Skeletal muscle satellite cell (primary cell): ENCODE results near the gene CP. TPM values are rescaled to one million over a fixed set of nuclear protein-coding genes. Genes with fewer than 3 reads are reported as not detected.

ENCODE experiments used
- H3K27me3 ChIP-seq: 2 replicates; pipeline ENCODE4 v1.7.0; 2013; ENCODE audit warnings: low read length; ENCODE audit not compliant: control insufficient read depth, insufficient read depth
- H3K36me3 ChIP-seq: 2 replicates; pipeline ENCODE4 v1.7.0; 2013; ENCODE audit warnings: mild to moderate bottlenecking, control low read depth, low read length; ENCODE audit not compliant: insufficient read depth
- H3K4me1 ChIP-seq: 2 replicates; pipeline ENCODE4 v1.7.0; 2013; ENCODE audit warnings: low read length; ENCODE audit not compliant: control insufficient read depth, insufficient read depth
- H3K4me2 ChIP-seq: 2 replicates; pipeline ENCODE4 v1.7.0; 2013; ENCODE audit warnings: mild to moderate bottlenecking, low read length
- H3K4me3 ChIP-seq: 2 replicates; pipeline ENCODE4 v1.7.0; 2013; ENCODE audit warnings: low read length
- H3K9ac ChIP-seq: 2 replicates; pipeline ENCODE4 v1.7.0; 2013; ENCODE audit warnings: mild to moderate bottlenecking, low read depth, low read length, moderate library complexity
- H3K9me3 ChIP-seq: replicated peaks from 2 replicates; pipeline ENCODE4 v1.7.0; 2013; ENCODE audit warnings: mild to moderate bottlenecking, control low read depth, low read length
- total RNA-seq: library from RNA; depleted of rRNA; stranded (reverse); fragments of >200 nt; gene quantifications from 2 replicates; pipeline ENCODE4 v1.2.3, GENCODE V29; 2012; rRNA removed

The CP gene
- under 0.01 TPM in 1 of 2 replicates, not detected in the other for total RNA-seq

DNA sequence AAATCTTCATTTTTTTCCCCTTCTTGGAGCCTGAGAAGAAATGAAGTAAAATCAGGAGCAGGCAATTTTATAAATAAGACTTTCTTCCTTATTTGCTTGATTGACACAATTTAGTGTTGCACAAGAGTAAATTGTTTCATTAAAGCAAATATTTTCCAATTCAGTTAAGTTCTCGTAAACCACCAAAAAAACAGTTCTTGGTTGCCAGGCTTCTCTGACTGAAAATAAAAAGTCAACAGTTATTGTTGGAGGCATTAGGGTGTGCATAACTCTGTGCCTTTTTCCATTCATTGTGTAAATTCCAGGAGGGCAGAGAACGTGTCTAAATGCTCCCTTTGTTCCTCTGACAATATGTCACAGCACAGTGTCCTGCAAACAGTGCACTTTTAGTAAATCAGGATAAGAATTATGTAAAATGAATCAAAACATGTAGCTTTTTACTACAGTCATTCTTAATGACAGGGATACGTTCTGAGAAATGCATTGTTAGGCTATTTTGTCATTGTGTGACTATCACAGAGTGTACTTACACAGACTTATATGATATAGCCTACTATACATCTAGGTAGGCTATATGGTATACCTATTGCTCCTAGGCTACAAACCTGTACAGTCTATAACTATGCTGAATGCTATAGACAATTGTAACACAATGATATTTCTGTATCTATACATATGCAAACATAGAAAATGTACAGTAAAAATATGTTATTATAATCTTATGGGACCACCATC is at the start of gene CP:
Gene CP, minus strand, starts transcription at position 47 of the 735 bp plus-strand sequence. Its CDS starts 37 bp downstream, at position 10.
- Histone ChIP-seq H3K9me3 (no peaks in the 10 kb centered on the region), H3K4me3 (no peak within 1 kb of the TSS), H3K9ac (no peak within 1 kb of the TSS), H3K27me3 (no peaks in the 10 kb centered on the region), H3K4me2 (no peak within 1 kb of the TSS), H3K36me3 (no peaks in the 10 kb centered on the region), H3K4me1 (peaks cover 15% of the 10 kb centered on the region)

DNA sequence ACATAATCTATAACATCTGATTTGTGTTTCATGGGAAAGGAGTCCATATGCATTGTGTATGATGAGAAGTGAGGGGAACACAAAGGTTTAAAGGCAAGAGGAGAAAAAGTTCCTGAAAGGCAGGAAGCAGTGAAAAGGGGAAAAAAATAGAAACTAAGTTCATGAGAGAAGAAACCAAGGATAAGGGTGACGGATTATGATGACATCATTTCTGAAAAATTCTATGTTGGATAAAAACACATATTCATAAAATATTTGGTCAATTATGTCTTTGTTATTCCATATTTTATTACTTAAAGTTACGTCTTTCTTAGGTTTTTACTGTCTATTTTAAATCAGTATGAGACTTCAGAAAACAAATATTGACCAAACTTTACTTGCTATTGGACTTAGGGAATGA is 48.6 kb upstream of the CP start:
- Histone ChIP-seq H3K27me3 (no peaks in the 10 kb centered on the region), H3K9ac (no peak overlapping the region), H3K4me1 (peaks cover 33% of the 10 kb centered on the region), H3K4me2 (peak overlapping the region; percentile 3), H3K9me3 (no peaks in the 10 kb centered on the region), H3K4me3 (no peak overlapping the region), H3K36me3 (no peaks in the 10 kb centered on the region)

DNA sequence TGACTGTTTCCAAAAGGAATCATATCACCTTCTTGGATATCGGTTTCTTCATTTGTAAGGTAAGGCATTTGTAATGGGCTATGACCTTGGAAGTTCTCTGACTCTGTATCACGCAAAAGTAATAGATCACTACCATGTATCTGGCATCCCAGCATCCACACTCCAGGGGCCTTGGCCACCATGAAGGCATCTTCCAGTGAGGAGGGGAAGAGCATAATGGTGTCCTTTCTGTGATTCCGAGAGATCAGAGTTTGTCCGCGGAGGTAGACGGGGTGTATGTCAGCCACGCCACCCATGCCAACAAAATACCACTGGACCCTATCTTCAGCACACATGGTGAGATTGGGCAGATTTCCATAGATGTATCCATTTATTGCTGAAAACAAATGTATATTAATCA is 48.1 kb upstream of the CP start:
- Histone ChIP-seq H3K4me1 (peaks cover 28% of the 10 kb centered on the region), H3K27me3 (no peaks in the 10 kb centered on the region), H3K4me3 (no peak overlapping the region), H3K4me2 (no peak overlapping the region), H3K9me3 (no peaks in the 10 kb centered on the region), H3K9ac (no peak overlapping the region), H3K36me3 (no peaks in the 10 kb centered on the region)

DNA sequence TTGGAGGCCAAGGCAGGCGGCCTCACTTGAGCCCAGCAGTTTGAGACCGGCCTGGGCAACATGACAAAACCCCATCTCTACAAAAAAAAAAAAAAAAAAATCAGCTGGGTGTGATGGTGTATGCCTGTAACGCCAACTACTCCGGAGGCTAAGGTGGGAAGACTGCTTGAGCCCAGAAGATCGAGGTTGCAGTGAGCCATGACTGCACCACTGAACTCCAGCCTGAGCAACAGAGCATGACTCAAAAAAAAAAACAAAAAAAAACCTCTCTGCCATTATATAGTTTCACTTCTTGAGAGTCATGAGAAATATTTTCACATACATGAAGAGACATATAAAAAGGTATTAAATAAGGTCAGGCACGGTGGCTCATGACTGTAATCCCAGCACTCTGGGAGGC is 45.9 kb upstream of the CP start:
- H3K4me1 ChIP-seq: peaks cover 13% of the 10 kb centered on the region
- no peaks in the 10 kb centered on the region for H3K9me3 ChIP-seq

DNA sequence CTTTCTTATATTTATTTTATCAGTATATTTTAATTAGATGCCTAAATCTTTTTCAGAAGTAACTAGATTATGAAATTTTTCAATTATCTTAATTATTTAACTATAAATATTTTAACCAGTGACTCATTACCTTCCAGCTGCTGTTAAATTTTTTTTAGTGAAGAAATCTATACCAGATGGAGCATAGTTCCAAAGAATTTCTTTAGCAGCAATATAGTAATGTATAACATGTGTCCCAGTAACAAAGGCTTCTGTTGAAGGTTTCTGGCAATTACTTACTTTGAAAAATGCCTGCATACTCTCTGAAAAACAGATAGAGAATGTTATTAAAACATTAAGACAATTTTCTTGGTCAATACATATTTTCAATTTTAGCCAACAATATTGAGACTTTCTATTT is 45.1 kb upstream of the CP start:
- Histone ChIP-seq H3K4me2 (no peak overlapping the region), H3K36me3 (no peaks in the 10 kb centered on the region), H3K4me3 (no peak overlapping the region), H3K9ac (no peak overlapping the region), H3K27me3 (no peaks in the 10 kb centered on the region), H3K4me1 (peaks cover 13% of the 10 kb centered on the region), H3K9me3 (no peaks in the 10 kb centered on the region)

More for the DNA sequence above, 45.9 kb upstream of the CP start:
- Histone ChIP-seq H3K9ac (no peak overlapping the region), H3K27me3 (no peaks in the 10 kb centered on the region), H3K4me2 (no peak overlapping the region), H3K4me3 (no peak overlapping the region), H3K36me3 (no peaks in the 10 kb centered on the region)

DNA sequence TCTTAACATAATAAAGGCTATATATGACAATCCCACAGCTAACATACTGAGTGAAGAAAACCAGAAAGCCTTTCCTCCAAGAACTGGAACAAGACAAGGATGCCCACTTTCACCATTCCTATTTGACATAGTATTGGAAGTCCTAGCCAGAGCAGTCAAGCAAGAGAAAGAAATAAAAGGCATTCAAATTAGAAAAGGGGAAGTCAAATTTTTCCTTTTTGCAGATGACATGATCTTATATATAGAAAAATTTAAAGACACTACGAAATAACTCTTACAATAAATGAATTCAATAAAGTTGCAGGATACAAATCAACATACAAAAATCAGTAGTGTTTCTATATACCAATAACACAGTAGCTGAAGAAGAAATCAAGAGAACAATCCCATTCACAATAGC is 42.2 kb upstream of the CP start:
- no peaks in the 10 kb centered on the region for H3K36me3 ChIP-seq
- no peaks in the 10 kb centered on the region for H3K27me3 ChIP-seq
- no peaks in the 10 kb centered on the region for H3K9me3 ChIP-seq
- no peak overlapping the region for H3K9ac ChIP-seq
- no peak overlapping the region for H3K4me2 ChIP-seq
- H3K4me1 ChIP-seq: no peaks in the 10 kb centered on the region
- no peak overlapping the region for H3K4me3 ChIP-seq

DNA sequence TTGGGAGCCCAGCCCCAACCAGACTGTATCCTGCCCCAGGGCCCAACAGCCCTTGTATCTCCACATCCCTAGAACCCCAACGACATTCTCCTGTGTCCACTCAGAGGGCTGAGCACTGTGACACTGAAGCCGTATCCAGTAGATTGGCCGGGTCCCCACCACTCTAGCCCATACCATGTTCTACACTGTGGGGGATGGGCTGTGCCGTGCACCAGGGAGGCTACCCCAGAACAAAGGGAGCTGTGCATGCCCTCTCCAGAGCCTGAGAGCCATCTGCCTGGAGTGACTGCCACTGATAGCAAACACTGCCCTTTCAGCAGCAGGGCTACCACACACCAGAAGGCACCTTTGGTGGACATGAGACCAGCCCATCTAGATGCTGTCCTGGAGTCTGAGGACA is 37.1 kb upstream of the CP start:
- Histone ChIP-seq H3K4me3 (no peak overlapping the region), H3K27me3 (no peaks in the 10 kb centered on the region), H3K9ac (no peak overlapping the region), H3K36me3 (no peaks in the 10 kb centered on the region), H3K9me3 (no peaks in the 10 kb centered on the region), H3K4me2 (no peak overlapping the region), H3K4me1 (no peaks in the 10 kb centered on the region)

DNA sequence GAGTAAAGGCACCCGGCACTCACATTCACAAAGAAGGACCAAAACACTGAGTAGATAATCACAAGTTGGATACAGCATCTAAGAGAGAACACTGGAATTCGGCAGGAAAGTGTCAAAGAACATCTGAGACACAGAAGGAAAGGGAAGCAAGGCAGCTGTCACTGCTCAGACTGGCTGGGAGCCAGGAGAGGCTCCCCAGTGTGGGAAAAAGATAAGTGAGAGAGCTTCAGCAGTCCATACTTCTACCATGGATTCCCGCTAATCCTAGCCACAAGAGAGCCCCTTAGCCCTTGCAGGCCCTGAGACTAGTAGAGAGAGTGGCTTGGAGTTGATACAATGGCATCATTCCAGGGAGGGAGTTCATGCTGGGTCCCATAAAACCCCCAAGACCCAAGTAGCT is 36.7 kb upstream of the CP start:
- H3K4me1 ChIP-seq: no peaks in the 10 kb centered on the region
- H3K4me2 ChIP-seq: no peak overlapping the region
- no peaks in the 10 kb centered on the region for H3K27me3 ChIP-seq
- H3K36me3 ChIP-seq: no peaks in the 10 kb centered on the region
- no peak overlapping the region for H3K9ac ChIP-seq
- H3K9me3 ChIP-seq: no peaks in the 10 kb centered on the region
- H3K4me3 ChIP-seq: no peak overlapping the region

DNA sequence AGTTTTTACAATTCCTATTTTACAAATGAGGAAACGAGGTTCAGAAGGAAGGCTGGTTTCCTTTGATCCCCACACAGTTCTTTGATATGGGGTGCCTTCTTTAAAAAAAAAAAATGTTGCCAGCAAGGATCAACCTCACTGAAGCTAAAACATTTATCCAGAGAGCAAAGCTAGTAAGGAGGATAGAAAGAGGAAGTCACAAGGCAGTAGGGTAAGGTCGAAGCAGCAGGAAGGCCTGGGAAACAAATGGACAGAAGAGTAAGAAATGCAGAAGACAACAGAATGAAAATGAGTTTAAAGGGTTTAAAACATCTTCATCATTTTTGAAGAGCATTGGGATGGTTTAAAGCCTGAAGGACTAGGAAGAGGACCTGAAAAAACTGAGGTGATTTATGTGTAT is 30.6 kb upstream of the CP start:
- H3K4me2 ChIP-seq: no peak overlapping the region
- H3K36me3 ChIP-seq: no peaks in the 10 kb centered on the region
- H3K27me3 ChIP-seq: no peaks in the 10 kb centered on the region
- no peak overlapping the region for H3K4me3 ChIP-seq
- H3K9ac ChIP-seq: no peak overlapping the region
- no peaks in the 10 kb centered on the region for H3K9me3 ChIP-seq
- peaks cover 14% of the 10 kb centered on the region for H3K4me1 ChIP-seq

DNA sequence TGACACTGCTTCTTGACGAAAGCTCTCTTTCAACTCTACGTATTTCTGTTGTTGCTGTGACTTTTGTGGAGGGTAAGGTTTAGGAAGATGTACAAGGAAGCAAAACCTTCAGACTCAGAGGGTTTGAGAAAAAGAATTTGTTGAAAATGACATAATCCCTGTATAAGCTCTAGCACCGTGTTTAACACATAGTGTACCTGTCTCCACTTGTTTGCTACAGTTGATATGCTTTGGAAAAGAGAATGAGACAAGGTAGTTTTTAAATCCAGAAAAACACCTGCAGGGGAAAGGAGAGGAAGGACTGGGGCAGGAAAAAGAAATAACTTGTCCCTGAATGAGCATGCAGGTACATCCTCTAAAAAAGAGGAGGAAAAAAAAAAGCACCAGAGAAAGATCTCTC is 29.6 kb upstream of the CP start:
- no peak overlapping the region for H3K4me3 ChIP-seq
- H3K27me3 ChIP-seq: no peaks in the 10 kb centered on the region
- H3K9me3 ChIP-seq: no peaks in the 10 kb centered on the region
- H3K9ac ChIP-seq: no peak overlapping the region
- H3K4me2 ChIP-seq: no peak overlapping the region
- peaks cover 25% of the 10 kb centered on the region for H3K4me1 ChIP-seq
- no peaks in the 10 kb centered on the region for H3K36me3 ChIP-seq

DNA sequence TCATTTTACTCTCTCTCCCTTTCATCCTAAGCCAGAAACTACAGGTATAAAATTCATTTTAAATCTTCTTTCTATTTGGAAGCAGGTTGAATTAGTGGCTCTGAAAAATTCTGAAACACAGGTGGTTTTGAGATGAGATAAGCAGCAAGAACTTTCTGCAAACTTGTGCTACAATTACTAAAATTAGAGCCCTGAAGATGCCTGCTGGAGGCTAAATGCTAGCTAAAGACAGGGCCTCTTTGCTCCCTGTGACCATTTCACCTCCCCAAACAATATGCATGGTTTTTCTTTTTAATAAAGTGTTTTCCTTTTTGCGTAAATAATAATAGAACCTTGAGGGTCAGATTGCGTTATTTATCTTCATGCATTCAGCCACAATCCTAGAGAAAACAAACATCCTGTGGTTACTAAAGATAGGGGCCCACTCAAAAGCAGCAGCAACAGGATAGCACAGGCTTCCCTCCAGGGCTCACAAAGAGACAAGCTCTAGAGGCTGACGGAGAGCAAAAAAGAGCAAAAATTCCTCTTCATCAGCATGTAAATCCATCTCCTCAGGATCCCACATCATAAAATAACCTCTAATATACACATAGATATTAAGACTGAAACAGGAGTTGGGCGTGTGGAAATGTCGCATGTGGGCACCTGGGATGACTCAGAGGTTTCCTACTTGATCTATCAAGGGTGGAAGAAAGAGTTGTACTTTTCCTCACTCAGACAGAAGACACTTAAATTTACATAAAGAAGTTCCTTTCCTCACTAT is 26.5 kb upstream of the CP start:
- Histone ChIP-seq H3K27me3 (no peaks in the 10 kb centered on the region), H3K9me3 (no peaks in the 10 kb centered on the region), H3K4me1 (peaks cover 34% of the 10 kb centered on the region), H3K4me2 (peak overlapping the region; percentile 22), H3K36me3 (no peaks in the 10 kb centered on the region), H3K4me3 (no peak overlapping the region), H3K9ac (no peak overlapping the region)
